Aorta (tissue), 5 donors: ENCODE data around the gene RNU6-1. TPM values are rescaled to one million over a fixed set of nuclear protein-coding genes. Genes with fewer than 3 reads are reported as not detected.

ENCODE experiments used
- ATAC-seq: fragments of 200-7000 bp; cut with Tn5 transposase; one replicate; pipeline ENCODE4 v1.9.1; 2022; ENCODE audit warnings: moderate library complexity; ENCODE audit not compliant: low FRiP score
- DNase-seq, 2 donors: peaks; one replicate each; pipeline ENCODE4 v3.0.0-alpha.2; 2020
- H3K27ac ChIP-seq, 2 donors: one replicate each; pipeline ENCODE4 v1.5.1; 2013; ENCODE audit warnings: low read length in 2 of 2, mild to moderate bottlenecking in 2 of 2, moderate library complexity in 2 of 2, control low read depth in 1 of 2, inconsistent platforms in 1 of 2, low read depth in 1 of 2
- H3K27me3 ChIP-seq, 2 donors: one replicate each; pipeline ENCODE4 v1.6.1; 2013; ENCODE audit warnings: control low read depth in 1 of 2, low read length in 1 of 2, mild to moderate bottlenecking in 1 of 2, moderate library complexity in 1 of 2; ENCODE audit not compliant: insufficient read depth in 2 of 2, control insufficient read depth in 1 of 2
- H3K36me3 ChIP-seq, 2 donors: one replicate each; pipeline ENCODE4 v1.6.1; 2013; ENCODE audit warnings: control low read depth in 1 of 2, low read length in 1 of 2, mild to moderate bottlenecking in 1 of 2; ENCODE audit not compliant: insufficient read depth in 2 of 2, control insufficient read depth in 1 of 2
- H3K4me1 ChIP-seq, 2 donors: one replicate each; pipeline ENCODE4 v1.6.1; 2013; ENCODE audit warnings: low read length in 2 of 2, control low read depth in 1 of 2, mild to moderate bottlenecking in 1 of 2, moderate library complexity in 1 of 2; ENCODE audit not compliant: insufficient read depth in 2 of 2, control insufficient read depth in 1 of 2
- H3K4me3 ChIP-seq, 2 donors: one replicate each; pipeline ENCODE4 v1.5.1; 2013; ENCODE audit warnings: low read length in 2 of 2, control low read depth in 1 of 2, mild to moderate bottlenecking in 1 of 2
- H3K9me3 ChIP-seq: one replicate; pipeline ENCODE4 v1.6.1; 2013; ENCODE audit warnings: mild to moderate bottlenecking, low read length; ENCODE audit not compliant: control insufficient read depth
- WGBS, 2 donors: extraction: QIAGEN DNeasy Blood & Tissue Kit; methylation state at CpG; one replicate each; pipeline ENCODE4 v1.1.7; 2013; 5-methylcytosine and 5-hydroxymethylcytosine counted together
- intact Hi-C, 2 donors: fragments of 100-400 bp; cut with DNase I; formaldehyde crosslinking; loops; one replicate each; pipeline versions ENCODE4 v1.14.2 to v1.15.0; 2022
- long read RNA-seq, 2 donors: library from polyadenylated mRNA; unstranded; transcript quantifications; one replicate each; pipeline ENCODE4 v2.0.0, GENCODE V29; 2020 to 2021
- polyA plus RNA-seq, 2 donors: library from polyadenylated mRNA; stranded (reverse); fragments of 200-250 nt; gene quantifications; one replicate each; pipeline ENCODE4 v1.2.3, GENCODE V29; 2013
- total RNA-seq, 2 donors: library from RNA; stranded (reverse); fragmentation: NEBNext Ultra II Directional; extraction: Animal tissue kit (Norgen Biotek cat#: 25700); gene quantifications; one replicate each; pipeline ENCODE4 v1.2.1, GENCODE V29; 2021
- donor health status: healthy with polysubstance abuse.
- donor health status: Bipolar disorder and iron deficiency.
- donor health status: DM: no; HTN: no; CAD: no.
- donor health status: DM: no; HTN: no; CAD: no.
- donor health status: DM: yes; HTN: yes; CAD: no.

Gene RNU6-1
- not detected for total RNA-seq
- polyA plus RNA-seq, result not detected
- long read RNA-seq, donor 1, result 0 reads
- long read RNA-seq, donor 2, result 0 reads

DNA sequence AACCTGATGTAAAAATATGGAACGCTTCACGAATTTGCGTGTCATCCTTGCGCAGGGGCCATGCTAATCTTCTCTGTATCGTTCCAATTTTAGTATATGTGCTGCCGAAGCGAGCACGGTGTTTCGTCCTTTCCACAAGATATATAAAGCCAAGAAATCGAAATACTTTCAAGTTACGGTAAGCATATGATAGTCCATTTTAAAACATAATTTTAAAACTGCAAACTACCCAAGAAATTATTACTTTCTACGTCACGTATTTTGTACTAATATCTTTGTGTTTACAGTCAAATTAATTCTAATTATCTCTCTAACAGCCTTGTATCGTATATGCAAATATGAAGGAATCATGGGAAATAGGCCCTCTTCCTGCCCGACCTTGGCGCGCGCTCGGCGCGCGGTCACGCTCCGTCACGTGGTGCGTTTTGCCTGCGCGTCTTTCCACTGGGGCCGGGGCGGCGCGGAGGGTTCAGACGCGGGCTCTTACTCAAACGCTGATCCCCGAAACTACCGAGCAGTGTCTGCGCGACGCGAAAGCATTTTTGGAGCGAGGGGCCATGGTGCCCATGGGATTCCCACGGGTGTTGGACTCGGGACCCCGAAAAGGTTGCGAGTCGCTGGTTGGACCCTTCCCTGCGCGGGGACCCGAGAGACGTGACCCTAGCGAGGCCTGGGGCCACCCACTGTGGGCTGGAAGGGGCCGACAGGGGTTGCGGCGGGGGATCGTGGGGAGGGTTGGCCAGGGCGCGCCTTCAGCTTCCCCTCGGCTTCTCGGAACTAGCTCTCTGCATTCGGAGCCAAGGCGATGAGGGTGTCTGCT is at the start of gene RNU6-1:
Gene RNU6-1 (minus strand): TSS at position 117 of the 820 bp plus-strand sequence.
- ATAC-seq (peak; percentile 96), DNase-seq (peak; percentile 96 to 98)
- Histone ChIP-seq H3K4me1 (no peaks in the 10 kb centered on the region), H3K27me3 (no peaks in the 10 kb centered on the region), H3K27ac (peak within 1 kb of the TSS; percentile 17 to 98), H3K36me3 (no peaks in the 10 kb centered on the region), H3K9me3 (no peaks in the 10 kb centered on the region), H3K4me3 (peak within 1 kb of the TSS; percentile 53 to 96)
- 0% methylated on average over 62 of the region's 62 CpGs for WGBS, 2 donors
- intact Hi-C loops, result loop anchor here (1.0 to 10.0 kb wide), 3 partner anchors 214 to 315 kb away; partner anchors contain the start of genes C15orf61 (in 1 of the 2), MAP2K5 (in 1 of the 2) and PIAS1 (in 1 of the 2)

- WGBS, 2 donors, result 97 to 100% methylated on average over 2 of the region's 2 CpGs
- H3K4me1 ChIP-seq, result no peaks in the 10 kb centered on the region
- H3K27me3 ChIP-seq, result no peaks in the 10 kb centered on the region
- DNase-seq, result no peak
- H3K27ac ChIP-seq, result no peak overlapping the region
- no peak for ATAC-seq
- H3K4me3 ChIP-seq, result no peak overlapping the region
- no peaks in the 10 kb centered on the region for H3K36me3 ChIP-seq
- H3K9me3 ChIP-seq, result peaks cover 1% of the 10 kb centered on the region
- intact Hi-C loops, result no loop called here
These were observed 47.9 kb upstream of the RNU6-1 start for GRCh38 chr15:67887776-67888175.

- no peaks in the 10 kb centered on the region for H3K36me3 ChIP-seq
- no peak for ATAC-seq
- H3K4me1 ChIP-seq, result no peaks in the 10 kb centered on the region
- H3K4me3 ChIP-seq, result no peak overlapping the region
- H3K27me3 ChIP-seq, result no peaks in the 10 kb centered on the region
- no peak overlapping the region for H3K27ac ChIP-seq
- intact Hi-C loops, result no loop called here
- peaks cover 1% of the 10 kb centered on the region for H3K9me3 ChIP-seq
- no peak for DNase-seq
These were observed 46.0 kb upstream of the RNU6-1 start for GRCh38 chr15:67885861-67886260.

DNA sequence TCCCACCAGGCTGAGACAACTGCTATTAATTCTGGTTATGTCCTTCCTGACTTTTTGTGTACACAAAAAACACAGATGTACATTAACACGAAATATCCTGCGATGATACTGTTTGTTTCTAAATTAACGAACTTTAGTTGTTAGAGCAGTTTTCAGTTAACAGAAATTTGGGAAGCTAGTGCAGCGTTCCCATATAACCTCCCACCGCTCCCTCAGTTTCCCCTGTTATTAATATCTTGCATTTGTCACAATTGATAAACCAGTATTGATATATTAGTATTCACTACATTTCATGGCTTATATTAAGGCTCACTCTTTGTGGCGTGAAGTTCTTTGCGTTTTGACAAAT is 45.3 kb upstream of the RNU6-1 start:
- peak overlapping the region; percentile 28 for H3K4me3 ChIP-seq
- intact Hi-C loops, result no loop called here
- H3K36me3 ChIP-seq, result no peaks in the 10 kb centered on the region
- H3K27me3 ChIP-seq, result no peaks in the 10 kb centered on the region
- ATAC-seq (no peak), DNase-seq (no peak)
- no peak overlapping the region for H3K27ac ChIP-seq
- no peaks in the 10 kb centered on the region for H3K9me3 ChIP-seq
- WGBS, 2 donors, result 71 to 74% methylated on average over 7 of the region's 7 CpGs
- no peaks in the 10 kb centered on the region for H3K4me1 ChIP-seq

GRCh38 chr15:67884514-67885174 is 44.8 kb upstream of the RNU6-1 start:
- H3K4me1 ChIP-seq, result no peaks in the 10 kb centered on the region
- DNase-seq (peak; percentile 86 to 92), ATAC-seq (peak; percentile 89)
- 1% methylated on average over 30 to 48 of the region's 48 CpGs for WGBS, 2 donors
- intact Hi-C loops, result no loop called here
- H3K4me3 ChIP-seq, result peak overlapping the region; percentile 28
- no peaks in the 10 kb centered on the region for H3K36me3 ChIP-seq
- no peaks in the 10 kb centered on the region for H3K9me3 ChIP-seq
- H3K27me3 ChIP-seq, result no peaks in the 10 kb centered on the region
- H3K27ac ChIP-seq, result peak overlapping the region in 1 of 2 donors; percentile 34

DNA sequence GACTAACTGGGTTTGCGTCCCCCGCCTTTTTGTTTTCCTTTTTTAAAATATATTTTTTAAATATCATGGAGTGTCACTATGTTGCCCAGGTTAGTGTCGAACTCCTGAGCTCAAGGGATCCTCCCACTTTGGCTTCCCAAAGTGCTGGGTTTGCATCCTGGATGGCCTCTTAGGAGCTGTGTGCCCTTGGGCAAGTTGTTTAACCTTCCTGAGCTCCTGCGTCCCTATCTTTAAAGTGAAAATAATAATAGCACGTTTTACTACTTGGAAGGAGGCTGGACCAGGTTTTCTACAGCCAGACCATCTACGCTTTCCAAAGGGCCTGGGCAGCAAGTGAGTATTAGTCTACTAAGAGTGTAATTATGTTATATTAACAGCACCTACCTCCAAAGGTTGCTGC is 44.2 kb upstream of the RNU6-1 start:
- Histone ChIP-seq H3K4me3 (no peak overlapping the region), H3K4me1 (no peaks in the 10 kb centered on the region), H3K36me3 (no peaks in the 10 kb centered on the region), H3K9me3 (no peaks in the 10 kb centered on the region), H3K27ac (peak overlapping the region in 1 of 2 donors; percentile 10), H3K27me3 (no peaks in the 10 kb centered on the region)
- no peak for DNase-seq
- no peak for ATAC-seq
- WGBS, 2 donors, result 57 to 60% methylated on average over 6 of the region's 6 CpGs
- intact Hi-C loops, result no loop called here

DNA sequence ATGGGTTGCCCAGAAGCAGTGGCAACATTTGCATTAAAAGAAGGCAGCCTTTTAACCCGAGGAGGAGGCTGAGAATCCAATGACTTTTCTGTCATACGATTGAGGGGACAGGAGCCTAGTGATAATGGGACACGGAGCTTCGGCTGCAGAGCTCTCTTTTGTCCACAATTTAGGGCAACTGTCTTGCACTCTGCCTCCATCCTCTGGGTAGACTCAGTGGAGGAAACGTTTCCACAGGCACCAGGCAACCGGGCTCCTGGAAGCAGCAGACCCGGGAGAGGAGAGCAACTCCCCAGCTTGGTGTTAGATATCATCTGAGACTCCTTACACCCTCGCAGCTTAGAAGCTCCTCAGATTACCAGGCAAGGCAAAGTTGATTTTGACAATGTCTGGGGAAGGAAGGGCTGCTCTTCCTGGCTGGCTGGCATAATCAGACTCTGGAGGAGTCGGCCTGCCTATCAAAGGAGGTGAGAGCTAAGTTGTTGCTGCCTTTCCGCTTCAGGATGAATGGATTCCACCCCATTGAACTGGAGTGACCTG is 43.5 kb upstream of the RNU6-1 start:
- ATAC-seq (no peak), DNase-seq (no peak)
- 67 to 68% methylated on average over 10 of the region's 10 CpGs for WGBS, 2 donors
- Histone ChIP-seq H3K27ac (peak overlapping the region in 1 of 2 donors; percentile 31), H3K4me1 (no peaks in the 10 kb centered on the region), H3K36me3 (no peaks in the 10 kb centered on the region), H3K27me3 (no peaks in the 10 kb centered on the region), H3K9me3 (no peaks in the 10 kb centered on the region), H3K4me3 (no peak overlapping the region)
- intact Hi-C loops, result no loop called here

- H3K36me3 ChIP-seq, result no peaks in the 10 kb centered on the region
- ATAC-seq, result no peak
- intact Hi-C loops, result no loop called here
- peak overlapping the region in 1 of 2 donors; percentile 19 for H3K27ac ChIP-seq
- H3K4me1 ChIP-seq, result no peaks in the 10 kb centered on the region
- WGBS, 2 donors, result 80 to 83% methylated on average over 8 of the region's 8 CpGs
- H3K9me3 ChIP-seq, result no peaks in the 10 kb centered on the region
- H3K27me3 ChIP-seq, result no peaks in the 10 kb centered on the region
- no peak for DNase-seq
- no peak overlapping the region for H3K4me3 ChIP-seq
These were observed 42.8 kb upstream of the RNU6-1 start for GRCh38 chr15:67882487-67883233.
